ENCODE results near the gene KRT73. TPM values are rescaled to one million over a fixed set of nuclear protein-coding genes. Genes with fewer than 3 reads are reported as not detected.

Gene KRT73
- total RNA-seq, 1 experiment from 2014 or later: not detected

DNA sequence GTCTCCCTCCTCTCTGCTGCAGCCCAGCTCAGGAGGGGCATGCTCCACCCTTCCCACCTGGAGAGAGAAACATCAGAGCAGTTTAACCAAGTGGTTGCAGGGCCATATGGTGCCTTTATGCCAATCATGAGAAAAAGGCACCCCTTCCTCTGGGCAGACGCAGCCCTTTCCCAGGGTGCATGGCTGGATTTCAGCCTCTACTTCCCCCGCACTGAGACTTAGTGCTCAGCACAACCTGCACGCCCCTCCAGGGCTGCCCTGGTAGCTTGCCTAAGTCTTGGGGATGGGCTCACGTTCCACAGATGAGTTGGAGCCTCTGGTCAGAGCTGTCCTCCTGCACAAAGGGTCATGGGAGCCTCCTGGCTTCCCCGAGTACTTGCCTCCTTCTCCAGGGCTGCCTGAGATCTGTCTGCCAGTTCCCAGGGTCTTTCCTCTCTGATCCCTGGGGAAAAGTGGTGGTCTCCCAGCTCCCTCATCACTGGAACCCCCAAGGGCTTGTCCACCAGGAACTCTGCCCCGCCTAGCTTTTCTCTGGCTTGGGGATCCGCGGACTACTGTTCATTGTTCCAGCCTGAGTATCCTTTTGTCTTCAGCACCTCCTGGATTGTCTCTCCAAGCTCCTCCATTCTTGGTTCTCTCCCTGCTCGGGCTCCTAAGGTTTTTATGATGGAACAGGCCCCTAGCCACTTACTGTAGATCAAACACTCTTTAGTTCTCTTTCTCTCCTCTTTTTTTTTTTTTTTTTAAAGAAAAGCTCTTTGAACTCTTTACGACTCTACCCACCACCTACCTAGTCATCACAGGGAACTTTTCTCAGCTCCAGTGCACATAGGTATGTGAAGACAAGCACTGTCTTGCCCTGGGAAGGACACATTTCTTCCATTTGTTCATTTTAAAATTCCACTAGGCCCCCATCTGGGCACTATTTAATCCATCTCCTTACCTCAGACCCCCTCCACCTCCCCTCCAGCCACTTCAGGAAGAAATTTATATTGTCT, 38.6 kb downstream of the KRT73 start:
- H3K27ac ChIP-seq (ENCODE audit: insufficient read length, low read depth, low read length): no peak overlapping the region
- no peak overlapping the region for H3K56ac ChIP-seq (ENCODE audit: insufficient read length, low read depth, low read length)
- no peak overlapping the region for H3K23ac ChIP-seq (ENCODE audit: insufficient read length, low read depth, low read length)
- H3K4me1 ChIP-seq (ENCODE audit: insufficient read depth, low read length): no peaks in the 10 kb centered on the region
- no peak overlapping the region for H2AFZ ChIP-seq (ENCODE audit: low read length)
- no peak overlapping the region for H2BK120ac ChIP-seq (ENCODE audit: low read depth, low read length, poor library complexity, severe bottlenecking)
- H4K8ac ChIP-seq (replicated peaks; ENCODE audit: insufficient read length, low read depth, low read length): no peak overlapping the region
- H3T11ph ChIP-seq (ENCODE audit: low read length): no peak overlapping the region
- H4K20me1 ChIP-seq (ENCODE audit: control insufficient read depth, insufficient read depth, insufficient read length): no peaks in the 10 kb centered on the region
- TF ChIP-seq, protein P1, sequence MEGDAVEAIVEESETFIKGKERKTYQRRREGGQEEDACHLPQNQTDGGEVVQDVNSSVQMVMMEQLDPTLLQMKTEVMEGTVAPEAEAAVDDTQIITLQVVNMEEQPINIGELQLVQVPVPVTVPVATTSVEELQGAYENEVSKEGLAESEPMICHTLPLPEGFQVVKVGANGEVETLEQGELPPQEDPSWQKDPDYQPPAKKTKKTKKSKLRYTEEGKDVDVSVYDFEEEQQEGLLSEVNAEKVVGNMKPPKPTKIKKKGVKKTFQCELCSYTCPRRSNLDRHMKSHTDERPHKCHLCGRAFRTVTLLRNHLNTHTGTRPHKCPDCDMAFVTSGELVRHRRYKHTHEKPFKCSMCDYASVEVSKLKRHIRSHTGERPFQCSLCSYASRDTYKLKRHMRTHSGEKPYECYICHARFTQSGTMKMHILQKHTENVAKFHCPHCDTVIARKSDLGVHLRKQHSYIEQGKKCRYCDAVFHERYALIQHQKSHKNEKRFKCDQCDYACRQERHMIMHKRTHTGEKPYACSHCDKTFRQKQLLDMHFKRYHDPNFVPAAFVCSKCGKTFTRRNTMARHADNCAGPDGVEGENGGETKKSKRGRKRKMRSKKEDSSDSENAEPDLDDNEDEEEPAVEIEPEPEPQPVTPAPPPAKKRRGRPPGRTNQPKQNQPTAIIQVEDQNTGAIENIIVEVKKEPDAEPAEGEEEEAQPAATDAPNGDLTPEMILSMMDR (conservative IDR thresholded peaks at IDR 0.05): no peak
- H2AK5ac ChIP-seq (ENCODE audit: insufficient read length, low read length): no peak overlapping the region
- H3K14ac ChIP-seq (ENCODE audit: insufficient read depth, low read length): peak overlapping the region; percentile 43; the same call in 1 of the 2 replicates
- no peak overlapping the region for H3K9ac ChIP-seq (ENCODE audit: extremely low read depth, insufficient read length, low read length)
- Mint-ChIP-seq H3K4me1 (peaks cover 10 to 12% of the 10 kb centered on the region in 2 experiments), H3K4me3 (no peak overlapping the region), H3K9me3 (no peaks in the 10 kb centered on the region), H3K36me3 (ENCODE audit: insufficient read depth in 1 of 3, low read depth in 3 of 3) (no peaks in the 10 kb centered on the region), H3K27ac (no peak overlapping the region), H3K27me3 (ENCODE audit: low read depth) (peaks cover 5% of the 10 kb centered on the region)
- H3K23me2 ChIP-seq (ENCODE audit: insufficient read length, low read depth, low read length, poor library complexity, severe bottlenecking): no peaks in the 10 kb centered on the region
- no peak overlapping the region for H3K4ac ChIP-seq (ENCODE audit: low read depth, low read length)
- no peaks in the 10 kb centered on the region for H3K79me1 ChIP-seq (ENCODE audit: insufficient read depth, low read depth, low read length, poor library complexity, severe bottlenecking)
- H2BK20ac ChIP-seq (ENCODE audit: low read depth, low read length, poor library complexity, severe bottlenecking): no peak overlapping the region
- no peak overlapping the region for H2BK15ac ChIP-seq (ENCODE audit: low read depth, low read length)
- no peak overlapping the region for H3K4me2 ChIP-seq (ENCODE audit: insufficient read depth, insufficient read length, low read length)
- no peaks in the 10 kb centered on the region for H3K79me2 ChIP-seq (ENCODE audit: insufficient read depth, low read length)
- no peak overlapping the region for H4K91ac ChIP-seq (ENCODE audit: insufficient read length, low read depth, low read length)
- H3K18ac ChIP-seq (ENCODE audit: insufficient read length, low read depth, low read length): no peak overlapping the region
- WGBS (ENCODE audit: extremely low coverage, insufficient read length, low lambda C conversion rate): no CpG with 5 or more reads among the region's 10 CpGs
- DNase-seq: no peak
- no peak overlapping the region for H2BK5ac ChIP-seq (ENCODE audit: insufficient read length, low read length)
- H3K27me3 ChIP-seq (ENCODE audit: insufficient read depth, low read length): no peaks in the 10 kb centered on the region
- no peak overlapping the region for H2BK12ac ChIP-seq (ENCODE audit: insufficient read length, low read depth, low read length)
- H3K9me3 ChIP-seq (ENCODE audit: control insufficient read depth, low read depth, low read length): no peaks in the 10 kb centered on the region
- H4K5ac ChIP-seq (ENCODE audit: insufficient read length, low read depth, low read length): no peak overlapping the region
